Measurements from ENCODE around the gene MGAT4A.

GRCh38 chr2:98746426-98746825 lies 15.5 kb upstream of the MGAT4A start:
- TF ChIP-seq EHMT2 (IDR thresholded peaks at IDR 0.05; ENCODE audit: low read depth) (no peak), SMC3 (IDR thresholded peaks at IDR 0.05) (no peak), CTCF (IDR thresholded peaks at IDR 0.05) (no peak), KDM5A (IDR thresholded peaks at IDR 0.05) (no peak), HOXB5 (CRISPR knock-in tag; IDR thresholded peaks at IDR 0.05) (no peak), POLR2A (IDR thresholded peaks at IDR 0.05; ENCODE audit: low read length) (no peak), JUN (IDR thresholded peaks at IDR 0.05) (no peak), RAD21 (conservative IDR thresholded peaks at IDR 0.05 in 1 of 2, IDR thresholded peaks at IDR 0.05 in 1 of 2) (no peak), MAX (IDR thresholded peaks at IDR 0.05) (no peak), ZNF302 (CRISPR knock-in tag; IDR thresholded peaks at IDR 0.05) (no peak), ESRRA (IDR thresholded peaks at IDR 0.05; ENCODE audit: borderline replicate concordance, low read length) (no peak)

Data from A549 (cell line).